UCSD-AML1 (cell line): Measurements from ENCODE around the gene MTMR4.
"Not testable (repeated sequence)": the region's sequence is repeated elsewhere in the genome, so short reads cannot be mapped to it uniquely, and the experiment has no call there.

Experiments
- DNase-seq: peaks from one replicate; lab custom pipeline; 2025; ENCODE audit not compliant: unreplicated experiment; lab: John Stamatoyannopoulos, UW

Gene MTMR4

GRCh38 chr17:58513965-58514769 lies at the start of gene MTMR4:
Gene MTMR4 (minus strand): TSS chr17:58514638. CDS start chr17:58514407, 231 bp downstream.
- DNase-seq, result peak; percentile 79

DNA sequence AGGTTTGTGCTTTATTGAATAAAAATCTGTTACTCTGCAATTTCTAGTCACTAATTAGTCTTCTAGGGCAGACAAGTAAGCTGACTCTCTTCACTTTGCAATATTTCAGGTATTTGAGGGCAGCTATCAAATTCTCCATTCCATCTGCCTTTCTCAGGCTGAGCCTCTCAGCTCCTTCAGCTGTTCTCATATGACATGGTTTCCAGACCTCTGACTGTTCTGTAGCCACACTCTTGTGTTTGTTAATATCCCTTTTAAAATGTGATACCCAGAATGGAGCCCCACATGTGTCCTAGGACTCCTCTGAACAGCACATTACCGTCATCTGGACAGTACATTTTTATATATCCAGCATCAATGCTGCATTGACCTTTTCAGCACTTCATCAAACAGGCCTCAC lies 46.1 kb upstream of the MTMR4 start:
- no peak for DNase-seq

GRCh38 chr17:58557981-58558380 lies 43.5 kb upstream of the MTMR4 start:
- no peak for DNase-seq

DNA sequence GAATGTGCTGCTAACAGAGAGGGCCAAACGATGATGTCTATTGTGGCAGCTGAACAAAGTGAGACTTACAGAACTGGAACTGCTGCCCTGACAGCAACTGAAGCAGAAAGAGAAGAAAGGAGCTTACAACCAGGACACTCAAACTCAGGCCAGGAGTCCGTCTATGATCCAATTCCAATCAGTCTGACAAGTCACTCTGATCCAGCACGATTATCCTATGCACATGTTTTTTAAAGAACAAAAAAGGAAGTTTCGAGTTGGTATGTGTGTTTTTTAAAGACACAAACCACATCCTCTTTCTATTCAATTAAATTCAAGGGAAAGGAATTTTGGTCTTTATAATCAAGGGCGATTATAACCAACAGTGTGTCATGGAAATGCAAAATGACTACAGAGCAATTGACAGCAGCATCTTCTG lies 42.4 kb upstream of the MTMR4 start:
- DNase-seq, result peak; percentile 18

GRCh38 chr17:58555109-58555508 lies 40.7 kb upstream of the MTMR4 start:
- DNase-seq, result not testable (repeated sequence)

GRCh38 chr17:58541249-58541648 lies 26.8 kb upstream of the MTMR4 start:
- DNase-seq, result peak; percentile 37

DNA sequence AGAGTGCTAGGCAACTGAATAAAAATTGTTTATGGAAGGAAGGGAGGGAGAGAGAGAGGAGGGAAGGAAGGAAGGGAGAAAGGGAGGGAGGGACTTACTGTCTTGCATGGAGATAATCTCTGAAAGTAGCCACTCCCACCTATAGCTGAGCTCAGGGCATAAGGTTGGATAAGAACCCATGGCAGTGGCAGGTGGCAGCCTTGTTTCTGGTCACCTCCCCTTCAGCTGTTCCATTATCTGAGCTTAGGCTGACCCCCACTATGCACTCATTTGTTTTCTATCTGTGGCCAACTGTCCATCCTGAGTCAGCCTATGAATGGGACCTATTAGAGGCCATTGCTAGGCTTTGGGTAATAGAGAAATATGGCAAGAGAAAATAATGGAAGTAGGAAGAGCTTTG lies 25.3 kb upstream of the MTMR4 start:
- no peak for DNase-seq

DNA sequence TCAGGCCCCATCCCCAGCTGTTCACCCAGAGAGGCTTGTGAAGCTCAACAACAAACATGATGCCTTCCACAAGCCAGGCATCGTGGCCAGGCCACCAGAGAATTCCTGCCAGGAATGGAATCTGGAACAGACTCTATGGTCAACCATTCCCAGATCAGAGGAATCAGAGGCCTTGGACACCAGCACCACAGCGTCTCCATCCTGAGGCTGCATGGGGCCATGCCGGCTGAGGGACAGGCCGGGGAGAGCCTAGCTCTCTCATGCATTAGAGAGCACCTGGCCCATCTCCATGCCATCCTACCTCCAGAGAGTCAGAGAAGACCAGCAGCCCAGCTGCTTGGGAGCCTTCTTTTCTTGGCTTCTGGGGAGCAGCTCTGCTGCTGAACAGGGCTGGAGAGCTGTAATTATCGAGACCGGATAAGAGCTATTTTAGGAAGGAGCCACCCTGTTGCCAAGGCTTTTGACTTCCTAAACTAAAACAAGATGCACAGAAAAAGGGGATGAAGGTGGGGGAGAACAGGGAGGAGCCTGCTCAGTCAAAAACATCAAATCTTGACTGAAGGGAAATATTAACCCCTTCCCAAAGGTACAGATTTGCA lies 24.5 kb upstream of the MTMR4 start:
- DNase-seq, result peak; percentile 29

DNA sequence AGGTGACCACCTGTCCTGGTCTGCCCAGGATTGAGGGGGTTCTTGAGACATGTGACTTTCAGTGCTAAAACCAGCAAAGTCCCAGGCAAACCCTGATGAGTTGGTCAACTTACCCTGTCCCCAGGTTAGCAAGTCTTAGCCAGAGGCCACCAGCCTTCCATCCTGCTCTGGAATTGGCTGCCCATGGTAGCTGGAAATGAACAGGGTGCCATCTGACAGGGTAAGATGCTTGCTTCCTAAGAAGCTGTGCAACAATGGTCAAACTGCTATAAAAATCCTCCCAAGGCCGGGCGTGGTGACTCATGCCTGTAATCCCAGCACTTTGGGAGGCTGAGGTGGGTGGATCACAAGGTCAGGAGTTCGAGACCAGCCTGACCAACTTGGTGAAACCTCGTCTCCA lies 22.8 kb upstream of the MTMR4 start:
- DNase-seq, result no peak

GRCh38 chr17:58536542-58536941 lies 22.1 kb upstream of the MTMR4 start:
- DNase-seq, result no peak

- DNase-seq, result no peak
These were observed 21.0 kb upstream of the MTMR4 start for GRCh38 chr17:58535431-58535830.

DNA sequence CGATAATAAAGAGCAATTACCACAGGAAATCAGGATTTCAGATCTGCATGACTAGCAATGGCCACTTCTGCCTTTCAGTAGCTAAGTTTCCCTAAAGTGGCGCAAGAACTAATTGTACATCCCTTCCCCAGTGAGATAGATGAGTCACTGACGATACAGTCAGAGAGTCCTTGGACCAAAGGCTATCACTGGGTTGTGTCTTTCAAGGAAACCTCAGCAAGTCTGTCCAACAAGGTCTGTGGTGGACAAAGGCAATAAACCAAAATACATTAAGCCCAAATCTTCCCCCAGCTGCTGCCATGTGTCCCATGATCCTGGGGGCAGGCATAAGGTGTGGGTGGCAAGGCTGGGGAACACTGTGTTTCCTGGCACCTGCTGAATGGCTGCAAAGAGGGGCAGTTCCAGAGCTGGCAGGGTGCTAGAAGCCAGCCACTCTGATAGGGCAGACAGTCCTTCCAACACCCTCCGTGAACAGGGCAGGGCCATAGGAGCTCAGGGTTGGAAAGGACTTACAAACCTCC lies 20.5 kb upstream of the MTMR4 start:
- DNase-seq, result no peak

DNA sequence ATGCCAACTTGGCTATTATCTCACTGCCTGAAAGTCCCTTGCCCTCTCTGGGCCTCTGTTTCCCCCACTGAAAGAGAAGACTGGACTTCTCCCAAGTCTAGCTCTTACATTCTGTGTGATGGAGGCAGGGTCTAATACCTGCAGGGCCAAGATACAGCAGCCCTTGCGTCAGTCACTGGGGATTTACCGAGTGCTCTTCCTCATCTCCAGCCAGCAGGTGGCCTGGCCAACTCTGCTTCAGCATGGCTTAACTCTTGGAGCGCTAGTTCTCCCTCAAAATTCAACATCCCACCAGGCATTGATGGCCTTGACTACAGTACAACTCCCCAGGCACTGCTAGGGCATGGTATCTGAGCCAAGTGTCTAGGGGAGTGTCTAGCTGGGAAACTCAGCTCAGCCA lies 19.9 kb upstream of the MTMR4 start:
- no peak for DNase-seq

DNA sequence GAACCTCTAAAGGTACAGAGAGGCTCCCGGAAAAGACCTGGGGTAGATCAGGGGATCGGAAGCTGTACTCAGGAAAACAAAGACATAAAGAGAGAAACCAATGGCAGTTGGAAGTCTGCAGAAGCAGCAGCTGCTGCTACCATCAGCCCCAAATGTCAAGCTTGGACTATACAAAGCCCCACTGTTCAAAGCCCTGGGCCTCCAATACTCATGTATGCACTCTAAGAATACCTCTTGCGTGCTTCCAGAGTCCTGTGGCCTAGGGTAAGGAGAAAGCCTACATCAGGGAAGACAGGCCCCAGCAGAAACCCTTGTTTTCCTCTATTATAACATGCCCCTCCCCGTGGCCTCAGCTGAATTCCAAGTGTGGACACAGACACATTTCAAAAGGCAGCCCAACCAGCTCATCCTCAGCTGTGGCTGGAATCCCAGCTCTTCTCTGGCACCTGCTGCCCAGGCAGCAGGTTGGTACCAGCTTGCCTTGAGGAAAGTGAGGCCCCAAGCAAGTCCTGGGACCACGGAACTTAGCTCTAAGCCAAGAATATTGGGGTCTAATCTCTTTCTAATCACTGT lies 19.3 kb upstream of the MTMR4 start:
- no peak for DNase-seq

- no peak for DNase-seq
These were observed 18.1 kb upstream of the MTMR4 start for GRCh38 chr17:58532555-58532951.

- peak; percentile 25 for DNase-seq
These were observed 17.5 kb upstream of the MTMR4 start for GRCh38 chr17:58531661-58532554.

- no peak for DNase-seq
These were observed 16.7 kb upstream of the MTMR4 start for GRCh38 chr17:58531122-58531521.

DNA sequence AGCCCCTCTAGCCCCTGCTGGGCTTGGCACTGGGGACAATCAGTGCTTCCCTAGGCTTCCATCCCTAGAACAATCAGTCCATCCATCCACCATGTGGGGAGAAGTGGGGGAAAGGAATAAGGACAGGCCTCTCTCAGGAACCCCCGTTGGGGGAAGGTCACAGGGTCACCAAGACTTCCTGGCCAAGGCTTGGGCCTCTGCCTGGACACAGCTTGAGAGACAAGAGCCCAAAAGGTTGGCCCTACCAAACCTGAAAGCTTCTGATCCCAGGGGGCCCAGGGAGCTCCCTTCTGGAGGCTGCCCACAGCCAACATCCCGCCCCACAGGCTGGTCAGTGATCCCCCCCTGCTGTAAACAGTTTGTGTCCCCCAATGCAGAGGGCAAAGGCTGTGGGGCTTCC lies 16.2 kb upstream of the MTMR4 start:
- no peak for DNase-seq

GRCh38 chr17:58529275-58529674 lies 14.8 kb upstream of the MTMR4 start:
- no peak for DNase-seq

GRCh38 chr17:58528443-58528842 lies 14.0 kb upstream of the MTMR4 start:
- no peak for DNase-seq

- no peak for DNase-seq
These were observed 13.5 kb upstream of the MTMR4 start for GRCh38 chr17:58527949-58528348.
